ENCODE results near the gene PURA. TPM values are rescaled to one million over a fixed set of nuclear protein-coding genes. Genes with fewer than 3 reads are reported as not detected.
A peak's percentile ranks its signal among the peaks of the same experiment; 100 is the strongest.

Gene PURA
- polyA plus RNA-seq, 2 of the 4 experiments (the other 2 are of a cell fraction): 4.5 to 12.7 TPM

GRCh38 chr5:140107312-140108092, 6.4 kb upstream of the PURA start (continued):
- TF ChIP-seq TFCP2L1 (CRISPR knock-in tag; IDR thresholded peaks at IDR 0.05): peak; percentile 84
- TF ChIP-seq KDM5A (IDR thresholded peaks at IDR 0.05): no peak
- no peak for TF ChIP-seq HOXB5 (CRISPR knock-in tag; IDR thresholded peaks at IDR 0.05)
- TF ChIP-seq KDM1A (IDR thresholded peaks at IDR 0.05; ENCODE audit: low read depth): no peak
- no peak for TF ChIP-seq POLR2AphosphoS2 (conservative IDR thresholded peaks at IDR 0.05; ENCODE audit: low read length)
- no peak for TF ChIP-seq HOXA7 (CRISPR knock-in tag; IDR thresholded peaks at IDR 0.05)
- peak; percentile 29 for TF ChIP-seq CHD2 (IDR thresholded peaks at IDR 0.05; ENCODE audit: low read length, partially characterized antibody)
- no peak for TF ChIP-seq CHD4 (IDR thresholded peaks at IDR 0.05; ENCODE audit: borderline replicate concordance)
- TF ChIP-seq PHF8 (IDR thresholded peaks at IDR 0.05; ENCODE audit: borderline replicate concordance, low read depth): peak; percentile 90
- no peak for TF ChIP-seq ESRRA (IDR thresholded peaks at IDR 0.05; ENCODE audit: borderline replicate concordance, low read length)
- no peak for TF ChIP-seq HES2 (IDR thresholded peaks at IDR 0.05)
- no peak for TF ChIP-seq GATA3 (IDR thresholded peaks at IDR 0.05; ENCODE audit: borderline replicate concordance)
- TF ChIP-seq, protein P1, sequence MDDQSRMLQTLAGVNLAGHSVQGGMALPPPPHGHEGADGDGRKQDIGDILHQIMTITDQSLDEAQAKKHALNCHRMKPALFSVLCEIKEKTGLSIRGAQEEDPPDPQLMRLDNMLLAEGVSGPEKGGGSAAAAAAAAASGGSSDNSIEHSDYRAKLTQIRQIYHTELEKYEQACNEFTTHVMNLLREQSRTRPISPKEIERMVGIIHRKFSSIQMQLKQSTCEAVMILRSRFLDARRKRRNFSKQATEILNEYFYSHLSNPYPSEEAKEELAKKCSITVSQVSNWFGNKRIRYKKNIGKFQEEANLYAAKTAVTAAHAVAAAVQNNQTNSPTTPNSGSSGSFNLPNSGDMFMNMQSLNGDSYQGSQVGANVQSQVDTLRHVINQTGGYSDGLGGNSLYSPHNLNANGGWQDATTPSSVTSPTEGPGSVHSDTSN (IDR thresholded peaks at IDR 0.05): no peak
- no peak for TF ChIP-seq ATOH8 (CRISPR knock-in tag; IDR thresholded peaks at IDR 0.05; ENCODE audit: low read depth)
- TF ChIP-seq, protein P2, sequence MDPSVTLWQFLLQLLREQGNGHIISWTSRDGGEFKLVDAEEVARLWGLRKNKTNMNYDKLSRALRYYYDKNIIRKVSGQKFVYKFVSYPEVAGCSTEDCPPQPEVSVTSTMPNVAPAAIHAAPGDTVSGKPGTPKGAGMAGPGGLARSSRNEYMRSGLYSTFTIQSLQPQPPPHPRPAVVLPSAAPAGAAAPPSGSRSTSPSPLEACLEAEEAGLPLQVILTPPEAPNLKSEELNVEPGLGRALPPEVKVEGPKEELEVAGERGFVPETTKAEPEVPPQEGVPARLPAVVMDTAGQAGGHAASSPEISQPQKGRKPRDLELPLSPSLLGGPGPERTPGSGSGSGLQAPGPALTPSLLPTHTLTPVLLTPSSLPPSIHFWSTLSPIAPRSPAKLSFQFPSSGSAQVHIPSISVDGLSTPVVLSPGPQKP (IDR thresholded peaks at IDR 0.05; ENCODE audit: low read depth, low read length): no peak
- TF ChIP-seq EP300 (IDR thresholded peaks at IDR 0.05): no peak
- TF ChIP-seq CEBPB (IDR thresholded peaks at IDR 0.05): no peak
- TF ChIP-seq ZSCAN20 (CRISPR knock-in tag; IDR thresholded peaks at IDR 0.05): no peak
- no peak for TF ChIP-seq FOSB (CRISPR knock-in tag; IDR thresholded peaks at IDR 0.05)
- TF ChIP-seq, protein P3, sequence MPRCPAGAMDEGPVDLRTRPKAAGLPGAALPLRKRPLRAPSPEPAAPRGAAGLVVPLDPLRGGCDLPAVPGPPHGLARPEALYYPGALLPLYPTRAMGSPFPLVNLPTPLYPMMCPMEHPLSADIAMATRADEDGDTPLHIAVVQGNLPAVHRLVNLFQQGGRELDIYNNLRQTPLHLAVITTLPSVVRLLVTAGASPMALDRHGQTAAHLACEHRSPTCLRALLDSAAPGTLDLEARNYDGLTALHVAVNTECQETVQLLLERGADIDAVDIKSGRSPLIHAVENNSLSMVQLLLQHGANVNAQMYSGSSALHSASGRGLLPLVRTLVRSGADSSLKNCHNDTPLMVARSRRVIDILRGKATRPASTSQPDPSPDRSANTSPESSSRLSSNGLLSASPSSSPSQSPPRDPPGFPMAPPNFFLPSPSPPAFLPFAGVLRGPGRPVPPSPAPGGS (IDR thresholded peaks at IDR 0.05): peak; percentile 85

DNA sequence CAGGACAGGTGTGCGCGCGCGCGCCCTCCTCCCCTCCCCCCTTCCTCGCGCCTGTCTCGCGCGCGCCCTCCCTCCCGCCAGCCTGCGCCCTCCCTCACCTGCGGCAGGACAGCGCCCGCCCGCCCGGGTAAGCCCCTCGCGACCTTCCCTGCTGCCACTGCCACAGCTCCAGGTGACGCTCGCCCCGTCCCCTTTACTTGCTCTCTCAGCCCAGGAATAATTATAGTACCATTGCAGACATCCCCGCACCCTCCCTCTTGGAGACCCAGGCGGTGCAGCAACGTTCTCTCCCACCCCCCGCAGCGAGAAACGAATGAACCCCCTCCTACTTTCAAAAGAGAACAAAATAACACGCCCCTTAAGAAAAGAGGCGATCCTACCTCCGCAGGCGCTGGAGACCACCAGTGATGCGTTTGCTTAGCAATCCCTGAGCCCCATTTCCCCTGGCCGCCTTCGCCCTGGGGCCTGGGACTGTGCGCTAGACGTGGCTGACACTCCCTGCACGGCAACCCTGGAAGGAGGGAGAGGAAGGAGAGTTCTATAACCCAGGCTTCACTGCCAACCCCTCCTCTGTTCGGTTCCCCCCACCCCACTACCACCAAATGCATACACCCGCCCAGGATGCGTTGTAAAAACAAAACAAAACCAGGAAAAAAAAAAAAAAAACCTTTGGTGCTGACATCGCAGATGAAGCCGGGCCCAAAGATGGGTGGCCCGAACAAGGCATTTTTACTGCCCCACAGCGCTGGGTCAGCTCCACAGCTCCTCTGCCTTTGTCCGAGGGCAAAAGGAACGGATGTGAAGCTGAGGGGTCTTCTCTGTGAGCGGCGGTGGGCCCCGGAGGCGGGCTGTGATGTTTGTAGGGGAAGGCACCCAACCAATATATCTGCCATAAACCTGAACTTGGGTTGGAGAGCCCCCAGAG, 5.6 kb upstream of the PURA start:
- peak; percentile 16 to 57; a peak in 4 of 6 replicates for ATAC-seq
- CTCF ChIA-PET: interaction anchor here (1.0 to 3.2 kb wide), 10 partner anchors 10 to 50 kb away, joined by 3 to 20 read pairs (median 5); no protein-coding TSS in a partner anchor

More for the DNA sequence above, 5.6 kb upstream of the PURA start:
- no peak for TF ChIP-seq HMGXB4 (CRISPR knock-in tag; IDR thresholded peaks at IDR 0.05; ENCODE audit: borderline replicate concordance)
- no peak for TF ChIP-seq KDM1A (IDR thresholded peaks at IDR 0.05; ENCODE audit: low read depth)
- TF ChIP-seq, protein P2 (IDR thresholded peaks at IDR 0.05; ENCODE audit: low read depth, low read length): no peak
- Histone ChIP-seq H3K4me1 (peaks cover 28% of the 10 kb centered on the region), H3K4me2 (peak overlapping the region; percentile 98), H3K9me3 (no peaks in the 10 kb centered on the region), H3K4me3 (peak overlapping the region; percentile 82), H3K27ac (peak overlapping the region; percentile 77 to 97)
- FAIRE-seq (no peak), DNase-seq (ENCODE audit: low read depth in 1 of 2, low spot score in 1 of 2) (peak in 1 of 2 experiments; percentile 44)
- POLR2A ChIA-PET: interaction anchor here (0.6 to 1.8 kb wide), 17 partner anchors 10 to 1751 kb away, joined by 3 to 19 read pairs (median 4); partner anchors contain the start of gene NRG2
- WGBS (ENCODE audit: missing lambda C conversion rate): 3% methylated on average over 44 of the region's 52 CpGs
